Hepatocyte (in vitro differentiated cells): ENCODE results near the gene SH3YL1.

Experiments
- EZH2phosphoT487 ChIP-seq: fragments of 200-600 bp; sonication (generic); IDR thresholded peaks from one replicate; pipeline ENCODE4 v1.6.1; 2018; ENCODE audit warnings: antibody characterized with exemption, mild to moderate bottlenecking, low read depth, moderate library complexity; ENCODE audit not compliant: unreplicated experiment, severe bottlenecking
- TF ChIP-seq, protein P1 (sequence below): fragments of 200-600 bp; sonication (generic); IDR thresholded peaks from 2 replicates; pipeline ENCODE4 v1.5.1; 2016; ENCODE audit warnings: antibody characterized with exemption, mild to moderate bottlenecking; ENCODE audit not compliant: poor library complexity

DNA sequence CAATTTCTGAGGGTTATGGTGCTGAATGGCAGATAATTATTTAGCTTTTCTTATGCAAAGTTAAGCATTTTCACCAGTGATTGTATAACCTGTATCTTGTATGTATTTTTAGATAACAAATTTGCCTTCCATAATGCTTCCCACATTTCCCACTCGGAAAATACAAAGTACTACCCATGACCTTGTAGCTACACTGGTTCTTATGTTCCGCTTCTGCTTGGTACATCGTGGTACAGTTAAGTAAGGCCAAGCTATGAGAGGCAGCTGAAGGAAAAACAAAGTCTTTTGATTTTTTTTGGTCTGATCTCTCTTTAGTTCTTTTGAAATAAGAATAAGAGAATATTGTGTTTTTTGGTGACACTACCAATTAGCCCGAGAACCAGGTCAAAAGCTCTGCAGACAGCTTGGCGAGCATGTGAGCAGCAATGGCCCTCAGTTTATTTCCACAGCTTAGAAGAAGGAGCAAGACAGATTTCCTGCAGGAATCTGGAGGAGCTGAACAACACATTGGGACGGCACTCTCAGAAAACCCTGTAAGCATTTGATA lies 26.8 kb downstream of the SH3YL1 start:
- TF ChIP-seq EZH2phosphoT487: no peak
- TF ChIP-seq, protein P1, sequence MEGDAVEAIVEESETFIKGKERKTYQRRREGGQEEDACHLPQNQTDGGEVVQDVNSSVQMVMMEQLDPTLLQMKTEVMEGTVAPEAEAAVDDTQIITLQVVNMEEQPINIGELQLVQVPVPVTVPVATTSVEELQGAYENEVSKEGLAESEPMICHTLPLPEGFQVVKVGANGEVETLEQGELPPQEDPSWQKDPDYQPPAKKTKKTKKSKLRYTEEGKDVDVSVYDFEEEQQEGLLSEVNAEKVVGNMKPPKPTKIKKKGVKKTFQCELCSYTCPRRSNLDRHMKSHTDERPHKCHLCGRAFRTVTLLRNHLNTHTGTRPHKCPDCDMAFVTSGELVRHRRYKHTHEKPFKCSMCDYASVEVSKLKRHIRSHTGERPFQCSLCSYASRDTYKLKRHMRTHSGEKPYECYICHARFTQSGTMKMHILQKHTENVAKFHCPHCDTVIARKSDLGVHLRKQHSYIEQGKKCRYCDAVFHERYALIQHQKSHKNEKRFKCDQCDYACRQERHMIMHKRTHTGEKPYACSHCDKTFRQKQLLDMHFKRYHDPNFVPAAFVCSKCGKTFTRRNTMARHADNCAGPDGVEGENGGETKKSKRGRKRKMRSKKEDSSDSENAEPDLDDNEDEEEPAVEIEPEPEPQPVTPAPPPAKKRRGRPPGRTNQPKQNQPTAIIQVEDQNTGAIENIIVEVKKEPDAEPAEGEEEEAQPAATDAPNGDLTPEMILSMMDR: no peak
